ENCODE measurements around the gene SCLY.
"Not testable (repeated sequence)": the region's sequence is repeated elsewhere in the genome, so short reads cannot be mapped to it uniquely, and the experiment has no call there.

Gene SCLY

GRCh38 chr2:238114851-238115660 is 54.3 kb downstream of the SCLY start:
- DNase-seq: no peak

- DNase-seq: not testable (repeated sequence)
Measured at GRCh38 chr2:238115709-238116108, 54.9 kb downstream of the SCLY start.

GRCh38 chr2:238116298-238117198 is 55.7 kb downstream of the SCLY start:
- DNase-seq: no peak

GRCh38 chr2:238117199-238118154 is 56.7 kb downstream of the SCLY start:
- DNase-seq: no peak

GRCh38 chr2:238119756-238120462 is 59.1 kb downstream of the SCLY start:
- no peak for DNase-seq

- DNase-seq: no peak
Measured at GRCh38 chr2:238120463-238121298, 59.9 kb downstream of the SCLY start.

- DNase-seq: no peak
Measured at GRCh38 chr2:238121511-238122286, 60.9 kb downstream of the SCLY start.

GRCh38 chr2:238122287-238123217 is 61.8 kb downstream of the SCLY start:
- no peak for DNase-seq

GRCh38 chr2:238123218-238123971 is 62.6 kb downstream of the SCLY start:
- DNase-seq: no peak

- DNase-seq: no peak
Measured at GRCh38 chr2:238123991-238124470, 63.2 kb downstream of the SCLY start.

GRCh38 chr2:238124488-238125126 is 63.8 kb downstream of the SCLY start:
- DNase-seq: no peak

GRCh38 chr2:238125127-238125885 is 64.5 kb downstream of the SCLY start:
- no peak for DNase-seq

GRCh38 chr2:238126338-238126737 is 65.5 kb downstream of the SCLY start:
- no peak for DNase-seq

- DNase-seq: no peak
Measured at GRCh38 chr2:238126775-238127164, 66.0 kb downstream of the SCLY start.

GRCh38 chr2:238127165-238128060 is 66.6 kb downstream of the SCLY start:
- DNase-seq: no peak

- no peak for DNase-seq
Measured at GRCh38 chr2:238128061-238128440, 67.2 kb downstream of the SCLY start.
